GM13977 (cell line): ENCODE results near the gene GDPD2.
A peak's percentile ranks its signal among the peaks of the same experiment; 100 is the strongest.

Experiments
- DNase-seq: peaks from one replicate; pipeline ENCODE4 v3.0.0; 2012; ENCODE audit warnings: low spot score
- in situ Hi-C: fragments of 300-500 bp; cut with MboI; formaldehyde crosslinking; loops from one replicate; pipeline ENCODE4 v1.12.0; 2022; ENCODE audit warnings: low sequenced_read_pairs, low pct_unique_long_range_greater_than_20kb, mixed read lengths, inconsistent platforms; ENCODE audit not compliant: unreplicated experiment
- TF ChIP-seq, protein P1 (sequence below): IDR thresholded peaks from 2 replicates; pipeline ENCODE4 v1.5.1; 2012; ENCODE audit warnings: mild to moderate bottlenecking, control low read depth; ENCODE audit not compliant: insufficient read depth; ENCODE audit errors: extremely low read depth, missing control alignments

GDPD2 gene

DNA sequence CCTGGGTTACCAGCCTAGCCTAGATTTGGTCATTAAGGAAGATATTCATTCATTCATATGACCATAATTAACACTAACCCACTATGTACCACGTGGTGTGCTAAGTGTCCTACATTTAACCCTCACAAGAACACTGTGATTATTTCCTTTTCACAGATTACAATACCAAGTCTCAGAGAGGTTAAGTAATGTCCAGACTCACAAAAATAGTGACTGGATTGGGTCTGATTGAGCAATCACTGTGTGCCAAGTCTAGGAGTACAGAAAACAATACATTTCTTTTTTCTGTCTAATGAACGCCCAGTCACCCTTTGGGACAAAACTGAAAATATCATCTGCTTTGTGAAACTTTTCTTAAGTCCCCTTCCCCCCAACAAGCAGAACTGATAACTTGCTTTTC, 13.9 kb downstream of the GDPD2 start:
- TF ChIP-seq, protein P1, sequence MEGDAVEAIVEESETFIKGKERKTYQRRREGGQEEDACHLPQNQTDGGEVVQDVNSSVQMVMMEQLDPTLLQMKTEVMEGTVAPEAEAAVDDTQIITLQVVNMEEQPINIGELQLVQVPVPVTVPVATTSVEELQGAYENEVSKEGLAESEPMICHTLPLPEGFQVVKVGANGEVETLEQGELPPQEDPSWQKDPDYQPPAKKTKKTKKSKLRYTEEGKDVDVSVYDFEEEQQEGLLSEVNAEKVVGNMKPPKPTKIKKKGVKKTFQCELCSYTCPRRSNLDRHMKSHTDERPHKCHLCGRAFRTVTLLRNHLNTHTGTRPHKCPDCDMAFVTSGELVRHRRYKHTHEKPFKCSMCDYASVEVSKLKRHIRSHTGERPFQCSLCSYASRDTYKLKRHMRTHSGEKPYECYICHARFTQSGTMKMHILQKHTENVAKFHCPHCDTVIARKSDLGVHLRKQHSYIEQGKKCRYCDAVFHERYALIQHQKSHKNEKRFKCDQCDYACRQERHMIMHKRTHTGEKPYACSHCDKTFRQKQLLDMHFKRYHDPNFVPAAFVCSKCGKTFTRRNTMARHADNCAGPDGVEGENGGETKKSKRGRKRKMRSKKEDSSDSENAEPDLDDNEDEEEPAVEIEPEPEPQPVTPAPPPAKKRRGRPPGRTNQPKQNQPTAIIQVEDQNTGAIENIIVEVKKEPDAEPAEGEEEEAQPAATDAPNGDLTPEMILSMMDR: no peak
- DNase-seq: no peak
- in situ Hi-C loops: no loop called here

DNA sequence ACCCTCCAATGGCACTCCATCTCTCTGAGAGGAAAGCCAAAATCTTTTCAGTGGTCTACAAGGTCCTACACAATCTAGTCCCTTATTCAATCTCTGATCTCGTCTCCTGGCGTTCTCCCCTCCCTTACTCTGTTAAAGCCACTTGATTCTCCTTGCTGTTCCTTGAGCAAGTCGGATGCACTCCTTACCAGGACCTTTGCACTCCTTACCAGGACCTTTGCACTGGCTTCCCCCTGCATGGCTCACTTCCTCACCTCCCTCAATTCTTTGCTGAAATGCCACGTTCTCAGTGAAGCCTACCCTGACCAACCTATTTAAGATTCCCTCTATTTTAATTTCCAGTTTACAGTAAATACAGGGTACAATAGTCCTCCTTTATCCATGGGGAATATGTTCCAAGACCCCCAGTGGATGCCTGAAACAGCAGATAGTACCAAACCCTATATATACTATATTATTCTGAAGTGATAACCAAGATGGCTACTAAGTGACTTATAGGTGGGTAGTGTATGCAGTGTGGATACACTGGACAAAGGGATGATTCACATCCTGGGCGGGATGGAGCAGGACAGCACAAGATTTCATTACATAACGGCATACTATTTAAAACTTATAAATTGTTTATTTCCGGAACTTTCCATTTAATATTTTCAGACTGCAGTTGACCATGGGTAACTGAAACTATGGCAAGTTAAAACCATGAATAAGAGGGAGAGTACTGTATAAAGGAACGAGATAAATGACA, 15.0 kb downstream of the GDPD2 start:
- TF ChIP-seq, protein P1: no peak
- in situ Hi-C loops: no loop called here
- DNase-seq: no peak

DNA sequence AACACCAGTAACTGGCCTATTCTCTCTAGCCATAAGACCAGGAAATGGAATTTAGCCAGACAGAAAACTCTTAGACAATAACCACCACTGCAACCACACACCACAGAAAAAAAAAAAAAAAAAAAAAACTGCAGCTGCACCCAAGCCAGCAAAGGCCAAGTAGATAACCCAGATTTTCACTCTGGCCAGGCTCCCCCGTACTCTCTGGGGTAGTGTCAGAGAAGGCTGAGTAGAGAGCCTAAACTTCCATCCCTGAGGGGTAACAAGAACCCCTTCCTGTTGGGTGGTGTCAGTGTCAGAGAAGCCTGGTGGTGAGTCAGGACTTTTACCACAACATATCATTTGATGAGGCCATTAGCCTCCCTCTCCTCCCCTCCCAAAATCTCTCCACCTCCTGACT, 15.9 kb downstream of the GDPD2 start:
- DNase-seq: no peak

DNA sequence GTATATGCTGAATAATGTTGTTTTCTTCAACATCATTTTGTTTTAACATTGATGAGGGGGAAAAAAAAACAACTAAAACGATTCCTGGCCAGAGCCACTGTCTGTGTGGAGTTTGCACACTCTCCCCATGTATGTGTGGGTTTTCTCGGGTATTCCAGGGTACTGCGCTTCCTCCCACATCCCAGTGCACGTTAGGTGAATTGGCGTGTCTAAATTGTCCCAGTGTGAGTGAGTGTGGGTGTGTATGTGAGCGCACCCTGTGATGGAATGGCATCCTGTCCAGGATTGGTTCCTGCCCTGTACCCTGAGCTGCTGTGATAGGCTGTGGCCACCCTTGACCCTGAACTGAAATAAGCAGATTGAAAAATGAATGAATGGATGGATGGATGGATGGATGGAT, 19.1 kb downstream of the GDPD2 start:
- DNase-seq: no peak
- TF ChIP-seq, protein P1: no peak
- in situ Hi-C loops: no loop called here

More for the DNA sequence above, 15.9 kb downstream of the GDPD2 start:
- in situ Hi-C loops: no loop called here
- TF ChIP-seq, protein P1: no peak

DNA sequence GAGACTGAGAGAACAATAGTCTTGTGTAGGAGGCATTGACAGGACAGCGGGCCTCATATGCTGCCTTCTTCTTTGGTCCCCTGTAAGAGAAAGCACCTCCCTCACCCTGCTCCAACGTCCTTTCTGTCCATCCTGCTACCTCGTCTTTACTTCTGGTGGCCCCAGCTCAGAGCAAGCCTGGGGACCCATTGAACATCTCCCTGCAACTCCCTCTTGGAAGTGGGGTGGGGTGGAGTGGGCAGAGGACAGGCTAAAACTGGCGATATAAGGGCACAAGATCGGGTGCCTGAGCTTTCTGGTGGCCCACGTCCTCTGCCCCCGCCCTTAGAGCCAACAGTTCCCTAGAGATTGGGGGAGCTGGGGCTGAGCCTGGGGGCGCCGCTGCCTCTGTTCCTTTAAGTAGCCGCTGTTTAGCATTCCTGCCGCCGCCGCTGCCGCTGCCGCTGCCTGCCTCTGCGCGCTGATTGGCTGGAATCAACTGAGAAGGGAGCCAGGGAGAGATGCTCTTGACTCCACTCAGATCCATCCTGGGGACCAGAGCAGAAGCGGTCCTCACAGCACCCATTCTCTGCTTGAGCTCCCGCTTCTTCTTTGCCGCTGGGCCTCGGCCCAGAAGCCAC, 21.3 kb downstream of the GDPD2 start, which contains the start of gene DLG3:
Gene DLG3, plus strand, starts transcription at position 510 of the 620 bp plus-strand sequence. CDS start 367 bp downstream, outside the sequence.
- in situ Hi-C loops: no loop called here
- DNase-seq: peak; percentile 16
- TF ChIP-seq, protein P1: no peak

DNA sequence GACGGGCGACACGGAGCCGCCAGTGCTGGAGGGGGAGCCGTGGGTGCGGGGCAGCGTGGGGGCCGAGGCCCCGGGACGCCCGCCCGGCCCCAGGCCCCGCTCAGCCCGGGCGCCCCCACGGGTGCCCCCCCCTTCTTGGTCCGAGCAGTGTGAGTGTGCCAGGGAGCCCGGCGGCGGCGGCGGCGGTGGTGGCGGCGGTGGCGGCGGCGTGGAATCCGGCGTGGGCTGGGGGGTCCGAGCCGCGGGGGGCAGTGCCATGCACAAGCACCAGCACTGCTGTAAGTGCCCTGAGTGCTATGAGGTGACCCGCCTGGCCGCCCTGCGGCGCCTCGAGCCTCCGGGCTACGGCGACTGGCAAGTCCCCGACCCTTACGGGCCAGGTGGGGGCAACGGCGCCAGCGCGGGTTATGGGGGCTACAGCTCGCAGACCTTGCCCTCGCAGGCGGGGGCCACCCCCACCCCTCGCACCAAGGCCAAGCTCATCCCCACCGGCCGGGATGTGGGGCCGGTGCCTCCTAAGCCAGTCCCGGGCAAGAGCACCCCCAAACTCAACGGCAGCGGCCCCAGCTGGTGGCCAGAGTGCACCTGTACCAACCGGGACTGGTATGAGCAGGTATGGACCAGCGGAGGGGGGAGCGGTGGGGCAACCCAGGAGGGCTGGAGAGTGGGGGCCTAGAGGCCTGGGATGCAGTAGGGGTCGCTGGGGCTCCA, 22.0 kb downstream of the GDPD2 start:
- TF ChIP-seq, protein P1: no peak
- DNase-seq: peak; percentile 24
- in situ Hi-C loops: no loop called here
